Measurements from ENCODE around the gene BDH1. TPM values are rescaled to one million over a fixed set of nuclear protein-coding genes. Genes with fewer than 3 reads are reported as not detected.

The BDH1 gene
- total RNA-seq, 2 donors from 2014 or later, result 32.5 to 49.0 TPM

DNA sequence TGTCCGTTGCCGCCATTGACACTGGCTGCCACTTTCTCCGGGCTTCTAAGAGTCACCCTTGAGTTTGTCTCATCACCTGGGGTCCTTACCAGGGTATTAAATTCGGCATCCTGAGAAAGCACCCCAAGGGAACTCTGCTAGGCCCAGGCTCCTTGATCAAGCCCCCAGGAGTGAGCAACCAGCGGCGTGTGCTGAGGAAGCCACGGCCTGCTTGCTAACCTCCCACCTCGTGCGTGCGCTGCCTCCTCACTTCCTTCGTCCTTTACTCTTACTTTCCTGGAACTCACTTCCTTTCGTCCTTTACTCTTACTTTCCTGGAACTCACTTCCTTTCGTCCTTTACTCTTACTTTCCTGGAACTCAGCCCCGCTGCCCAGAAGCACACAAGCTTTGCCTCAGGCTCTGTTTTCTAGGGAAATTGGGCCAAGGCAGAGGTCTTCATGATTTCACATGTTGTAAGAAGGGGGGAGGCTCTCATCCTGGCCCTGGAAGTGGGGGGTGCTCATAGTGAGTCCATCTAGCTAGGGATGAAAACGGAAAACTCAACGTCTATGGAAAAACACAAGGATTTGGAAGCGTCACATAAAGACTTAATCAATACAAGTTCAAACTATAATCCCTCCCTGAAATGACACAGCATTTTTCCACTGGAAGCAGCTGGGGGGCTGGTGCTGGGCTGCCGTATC lies 36.7 kb upstream of the BDH1 start:
- Mint-ChIP-seq H3K27ac (no peak overlapping the region), H3K4me1 (peaks cover 21% of the 10 kb centered on the region), H3K36me3 (ENCODE audit: low read depth) (no peaks in the 10 kb centered on the region), H3K4me3 (no peak overlapping the region), H3K27me3 (ENCODE audit: insufficient read depth) (peaks cover 1% of the 10 kb centered on the region), H3K9me3 (no peaks in the 10 kb centered on the region)
- Histone ChIP-seq H3K4me1 (ENCODE audit: control insufficient read depth, insufficient read depth, low read length) (peaks cover 8% of the 10 kb centered on the region), H3K9me3 (ENCODE audit: control insufficient read depth, low read length) (no peaks in the 10 kb centered on the region), H3K4me3 (ENCODE audit: low read length) (no peak overlapping the region), H3K36me3 (ENCODE audit: control insufficient read depth, insufficient read depth, low read length) (no peaks in the 10 kb centered on the region), H3K27ac (ENCODE audit: low read depth, low read length) (no peak overlapping the region), H3K9ac (ENCODE audit: extremely low read depth, low read length, poor library complexity, severe bottlenecking) (no peak overlapping the region), H3K27me3 (ENCODE audit: control insufficient read depth, insufficient read depth, low read length, poor library complexity, severe bottlenecking) (no peaks in the 10 kb centered on the region)
- no peak for DNase-seq
- no peak for TF ChIP-seq CTCF (conservative IDR thresholded peaks at IDR 0.05)
- 81 to 89% methylated on average over 6 to 18 of the region's 18 CpGs for WGBS, 2 experiments (ENCODE audit: insufficient coverage in 1 of 2, insufficient read length in 1 of 2)

DNA sequence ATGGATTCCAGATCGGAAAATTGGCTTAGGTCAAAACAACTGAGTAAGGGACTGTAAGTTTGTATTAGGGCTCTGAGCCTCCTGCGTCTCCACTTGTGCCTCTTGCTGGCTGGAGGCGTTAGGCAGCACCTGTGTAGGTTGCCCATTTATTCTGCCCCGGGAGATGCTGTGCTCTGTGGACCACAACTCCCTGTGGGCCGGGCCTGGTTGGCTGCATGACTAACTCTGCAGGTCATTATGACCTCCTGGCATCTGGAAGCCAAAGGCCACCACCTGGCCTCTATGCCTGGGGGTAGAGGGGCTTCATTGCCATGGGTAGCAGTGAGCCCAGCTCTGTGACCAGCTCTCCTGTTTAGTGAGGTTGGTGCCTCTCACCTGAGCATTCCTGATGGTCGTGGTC lies 36.0 kb upstream of the BDH1 start:
- Histone ChIP-seq H3K9ac (ENCODE audit: extremely low read depth, low read length, poor library complexity, severe bottlenecking) (no peak overlapping the region), H3K4me1 (ENCODE audit: control insufficient read depth, insufficient read depth, low read length) (peaks cover 8% of the 10 kb centered on the region), H3K27ac (ENCODE audit: low read depth, low read length) (no peak overlapping the region), H3K27me3 (ENCODE audit: control insufficient read depth, insufficient read depth, low read length, poor library complexity, severe bottlenecking) (no peaks in the 10 kb centered on the region), H3K9me3 (ENCODE audit: control insufficient read depth, low read length) (no peaks in the 10 kb centered on the region), H3K4me3 (ENCODE audit: low read length) (no peak overlapping the region), H3K36me3 (ENCODE audit: control insufficient read depth, insufficient read depth, low read length) (no peaks in the 10 kb centered on the region)
- DNase-seq, result no peak
- Mint-ChIP-seq H3K4me3 (no peak overlapping the region), H3K27ac (no peak overlapping the region), H3K9me3 (no peaks in the 10 kb centered on the region), H3K4me1 (peaks cover 17% of the 10 kb centered on the region), H3K36me3 (ENCODE audit: low read depth) (no peaks in the 10 kb centered on the region), H3K27me3 (ENCODE audit: insufficient read depth) (peaks cover 1% of the 10 kb centered on the region)
- WGBS, 2 experiments (ENCODE audit: insufficient coverage in 1 of 2, insufficient read length in 1 of 2), result 90 to 92% methylated on average over 5 to 6 of the region's 6 CpGs
- no peak for TF ChIP-seq CTCF (conservative IDR thresholded peaks at IDR 0.05)

GRCh38 chr3:197590313-197590962 lies 34.7 kb upstream of the BDH1 start:
- peak; percentile 67 for DNase-seq
- Mint-ChIP-seq H3K4me3 (no peak overlapping the region), H3K4me1 (peaks cover 14% of the 10 kb centered on the region), H3K9me3 (no peaks in the 10 kb centered on the region), H3K27ac (peak overlapping the region; percentile 80), H3K36me3 (ENCODE audit: low read depth) (no peaks in the 10 kb centered on the region), H3K27me3 (ENCODE audit: insufficient read depth) (peaks cover 1% of the 10 kb centered on the region)
- Histone ChIP-seq H3K9me3 (ENCODE audit: control insufficient read depth, low read length) (no peaks in the 10 kb centered on the region), H3K4me3 (ENCODE audit: low read length) (no peak overlapping the region), H3K27ac (ENCODE audit: low read depth, low read length) (peak overlapping the region; percentile 14), H3K36me3 (ENCODE audit: control insufficient read depth, insufficient read depth, low read length) (no peaks in the 10 kb centered on the region), H3K27me3 (ENCODE audit: control insufficient read depth, insufficient read depth, low read length, poor library complexity, severe bottlenecking) (no peaks in the 10 kb centered on the region), H3K4me1 (ENCODE audit: control insufficient read depth, insufficient read depth, low read length) (peaks cover 8% of the 10 kb centered on the region), H3K9ac (ENCODE audit: extremely low read depth, low read length, poor library complexity, severe bottlenecking) (peak overlapping the region; percentile 4)
- TF ChIP-seq CTCF (conservative IDR thresholded peaks at IDR 0.05), result no peak
- 63 to 90% methylated on average over 1 to 4 of the region's 4 CpGs for WGBS, 2 experiments (ENCODE audit: insufficient coverage in 1 of 2, insufficient read length in 1 of 2)

Measured in endodermal cell (in vitro differentiated cells).